Peyer's patch (tissue), 4 donors: Measurements from ENCODE around the gene LUZP1.

ENCODE experiments used
- POLR2A ChIP-seq, 2 donors: fragments of 450-650 bp; IDR thresholded peaks; one replicate each; pipeline ENCODE4 v1.5.1; 2017; ENCODE audit warnings: antibody characterized with exemption in 2 of 2, mild to moderate bottlenecking in 2 of 2, moderate library complexity in 2 of 2
- TF ChIP-seq, protein P1 (sequence below), 6 experiments: fragments of 450-650 bp in 4 of 6; fragments of 200-600 bp in 2 of 6; sonication (generic) in 1 of 6; IDR thresholded peaks; one replicate each; pipeline ENCODE4 v1.5.1; 2017 to 2019; ENCODE audit warnings: antibody characterized with exemption in 6 of 6, mild to moderate bottlenecking in 3 of 6, moderate library complexity in 1 of 6

DNA sequence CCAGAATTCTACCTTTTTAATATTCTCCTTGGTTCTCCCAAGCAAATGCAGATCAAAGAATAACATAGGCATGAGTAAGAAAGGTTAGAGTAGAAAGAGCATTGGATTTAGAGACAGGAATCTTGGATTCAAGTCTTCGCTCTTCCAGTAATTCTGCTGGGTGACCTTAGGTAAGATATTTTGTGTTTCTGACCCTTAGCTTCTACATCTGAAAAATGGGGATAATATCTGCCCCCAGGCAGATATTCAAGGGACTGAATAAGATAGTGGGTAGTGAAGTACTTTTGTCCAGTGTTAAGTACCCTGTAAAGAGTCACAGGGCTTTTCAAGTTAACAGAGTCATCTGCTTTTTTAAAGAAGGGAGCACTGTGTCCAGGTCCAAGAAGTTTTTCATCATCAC, 78.6 kb downstream of the LUZP1 start:
- TF ChIP-seq POLR2A (IDR thresholded peaks at IDR 0.05), result no peak
- TF ChIP-seq, protein P1, sequence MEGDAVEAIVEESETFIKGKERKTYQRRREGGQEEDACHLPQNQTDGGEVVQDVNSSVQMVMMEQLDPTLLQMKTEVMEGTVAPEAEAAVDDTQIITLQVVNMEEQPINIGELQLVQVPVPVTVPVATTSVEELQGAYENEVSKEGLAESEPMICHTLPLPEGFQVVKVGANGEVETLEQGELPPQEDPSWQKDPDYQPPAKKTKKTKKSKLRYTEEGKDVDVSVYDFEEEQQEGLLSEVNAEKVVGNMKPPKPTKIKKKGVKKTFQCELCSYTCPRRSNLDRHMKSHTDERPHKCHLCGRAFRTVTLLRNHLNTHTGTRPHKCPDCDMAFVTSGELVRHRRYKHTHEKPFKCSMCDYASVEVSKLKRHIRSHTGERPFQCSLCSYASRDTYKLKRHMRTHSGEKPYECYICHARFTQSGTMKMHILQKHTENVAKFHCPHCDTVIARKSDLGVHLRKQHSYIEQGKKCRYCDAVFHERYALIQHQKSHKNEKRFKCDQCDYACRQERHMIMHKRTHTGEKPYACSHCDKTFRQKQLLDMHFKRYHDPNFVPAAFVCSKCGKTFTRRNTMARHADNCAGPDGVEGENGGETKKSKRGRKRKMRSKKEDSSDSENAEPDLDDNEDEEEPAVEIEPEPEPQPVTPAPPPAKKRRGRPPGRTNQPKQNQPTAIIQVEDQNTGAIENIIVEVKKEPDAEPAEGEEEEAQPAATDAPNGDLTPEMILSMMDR (IDR thresholded peaks at IDR 0.05), result no peak
